Measurements from ENCODE around the gene TNKS2.

The TNKS2 gene

DNA sequence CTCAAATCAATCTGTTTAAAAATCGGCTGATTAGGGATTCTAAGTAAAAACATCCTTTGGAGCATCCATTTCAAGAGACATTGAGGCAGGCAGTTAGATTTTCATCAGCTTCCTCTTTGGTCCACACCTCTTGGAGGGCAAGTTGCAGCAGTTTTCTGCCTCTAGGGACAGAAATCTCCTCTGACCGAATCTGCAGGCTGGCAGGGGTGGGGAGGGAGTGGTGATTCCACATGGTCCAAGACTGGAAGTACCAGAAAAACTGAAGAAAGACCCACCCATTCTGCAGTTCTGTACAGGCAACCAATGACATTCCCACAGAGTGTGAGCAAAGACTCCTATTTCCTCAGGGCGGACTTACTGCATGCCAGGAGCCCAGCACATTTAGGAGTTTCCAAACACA is 82.1 kb downstream of the TNKS2 start:
- no peak for TF ChIP-seq CTCF (IDR thresholded peaks at IDR 0.05; ENCODE audit: low read length, missing control alignments)
- no peak overlapping the region for H3K4me3 ChIP-seq (replicated peaks; ENCODE audit: low read depth, low read length)
- DNase-seq (ENCODE audit: low read depth) = no peak

DNA sequence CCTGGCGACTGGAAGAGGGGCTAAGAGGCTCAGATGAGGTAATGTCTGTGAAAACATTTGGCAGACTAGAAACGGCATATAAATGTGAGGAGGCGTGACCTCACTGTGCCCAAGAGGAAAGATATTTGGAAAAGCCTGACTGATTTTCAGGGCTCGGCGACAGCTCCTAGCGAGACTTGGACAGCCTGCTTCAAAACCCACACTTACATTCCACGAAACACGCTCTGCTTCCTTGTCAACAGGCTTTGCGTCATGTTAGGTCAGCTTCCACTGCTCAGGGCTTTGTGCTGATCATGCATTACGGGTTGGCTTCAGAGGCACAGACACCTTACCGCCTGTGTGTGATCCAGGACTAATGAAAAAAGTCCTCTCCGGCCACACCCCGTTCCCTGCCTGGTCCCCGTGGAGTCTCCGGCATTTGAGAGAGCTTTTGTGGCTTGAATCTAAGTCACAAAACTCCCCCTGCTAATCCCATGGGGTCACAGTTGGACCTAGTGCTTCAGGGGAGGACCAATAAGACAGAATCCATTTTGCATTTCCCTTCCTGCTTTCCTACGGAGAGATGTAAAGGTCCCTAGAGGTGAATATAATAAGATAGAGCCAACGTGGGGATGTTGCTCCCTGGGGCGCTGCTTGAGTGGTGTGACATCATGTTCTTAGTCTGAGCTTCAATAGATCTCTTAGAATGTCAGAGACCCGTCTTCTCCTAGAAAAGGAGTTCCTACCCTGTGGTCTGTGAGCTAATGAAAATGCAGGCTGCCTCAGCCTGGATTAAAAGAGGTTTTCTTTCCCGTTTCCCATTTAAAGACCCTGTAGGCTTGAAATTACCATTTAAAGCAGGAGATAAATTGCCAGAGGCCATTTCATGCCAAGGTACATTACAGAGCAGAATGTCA is 85.6 kb downstream of the TNKS2 start:
- DNase-seq (ENCODE audit: low read depth) = peak; percentile 73
- H3K4me3 ChIP-seq (replicated peaks; ENCODE audit: low read depth, low read length) = no peak overlapping the region
- no peak for TF ChIP-seq CTCF (IDR thresholded peaks at IDR 0.05; ENCODE audit: low read length, missing control alignments)

DNA sequence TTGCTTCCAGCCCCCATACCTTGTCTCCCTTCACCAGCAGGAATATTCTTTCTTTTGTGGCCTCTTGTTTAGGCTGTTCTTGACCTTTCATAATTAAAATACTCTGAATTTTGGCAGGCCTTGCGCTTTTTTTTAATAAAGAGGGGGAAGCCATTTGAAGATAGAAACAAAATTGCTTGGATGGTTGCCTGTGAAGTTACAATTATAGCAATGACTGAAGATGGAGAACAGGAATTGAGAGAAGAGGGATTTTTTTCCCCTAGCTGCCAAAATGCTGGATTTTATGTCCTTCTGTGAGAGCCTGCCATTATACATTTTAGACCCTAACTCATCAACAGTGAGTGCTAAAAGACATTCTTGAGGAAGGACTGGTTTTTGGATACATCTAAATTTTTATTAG is 86.3 kb downstream of the TNKS2 start:
- no peak overlapping the region for H3K4me3 ChIP-seq (replicated peaks; ENCODE audit: low read depth, low read length)
- no peak for DNase-seq (ENCODE audit: low read depth)
- TF ChIP-seq CTCF (IDR thresholded peaks at IDR 0.05; ENCODE audit: low read length, missing control alignments) = no peak

DNA sequence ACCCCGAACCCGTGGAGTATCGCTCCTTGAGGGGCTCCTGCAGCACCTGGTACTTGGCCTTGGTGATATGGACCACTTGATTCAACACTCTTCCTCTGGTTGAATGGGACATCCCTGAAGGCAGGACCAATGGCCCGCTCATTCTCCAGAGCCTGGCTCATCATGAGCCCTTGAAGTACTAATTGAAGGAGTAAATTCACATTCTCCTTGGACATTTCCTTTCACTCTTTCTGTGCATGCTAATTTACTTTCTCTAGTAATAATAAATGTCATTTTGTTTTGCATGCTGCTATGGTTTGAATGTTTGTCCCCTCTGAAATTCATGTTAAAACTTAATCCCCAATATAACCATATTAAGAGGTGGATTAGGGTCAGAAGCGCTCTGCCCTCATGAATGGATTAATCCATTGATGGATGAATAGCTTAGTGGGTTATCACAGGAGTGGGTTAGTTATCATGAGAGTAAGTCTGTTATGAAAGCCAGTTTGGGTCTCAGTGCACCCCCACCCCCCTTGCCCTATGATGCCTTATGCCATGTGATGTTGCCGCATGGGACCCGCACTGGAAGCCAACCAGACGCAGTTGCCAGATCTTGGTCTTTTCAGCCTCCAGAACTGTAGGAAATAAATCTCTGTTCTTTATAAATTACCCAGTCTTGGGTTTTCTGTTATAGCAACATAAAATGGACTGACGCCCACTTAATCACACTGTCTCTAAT is 87.3 kb downstream of the TNKS2 start:
- DNase-seq (ENCODE audit: low read depth) = no peak
- no peak overlapping the region for H3K4me3 ChIP-seq (replicated peaks; ENCODE audit: low read depth, low read length)
- TF ChIP-seq CTCF (IDR thresholded peaks at IDR 0.05; ENCODE audit: low read length, missing control alignments) = no peak

- no peak for TF ChIP-seq CTCF (IDR thresholded peaks at IDR 0.05; ENCODE audit: low read length, missing control alignments)
- peak overlapping the region; percentile 53 for H3K4me3 ChIP-seq (replicated peaks; ENCODE audit: low read depth, low read length)
- no peak for DNase-seq (ENCODE audit: low read depth)
Observed at GRCh38 chr10:91886954-91887271, 88.7 kb downstream of the TNKS2 start.

- TF ChIP-seq CTCF (IDR thresholded peaks at IDR 0.05; ENCODE audit: low read length, missing control alignments) = no peak
- peak overlapping the region; percentile 53 for H3K4me3 ChIP-seq (replicated peaks; ENCODE audit: low read depth, low read length)
- DNase-seq (ENCODE audit: low read depth) = peak; percentile 57
Observed at GRCh38 chr10:91887272-91888076, 89.2 kb downstream of the TNKS2 start.

All from fibroblast of pulmonary artery (primary cell).